Endodermal cell (in vitro differentiated cells): ENCODE measurements around the gene VAC14. TPM values are rescaled to one million over a fixed set of nuclear protein-coding genes. Genes with fewer than 3 reads are reported as not detected.

Experiments
- DNase-seq: peaks from one replicate; pipeline ENCODE4 v3.0.0-alpha.2; 2017
- H3K27ac ChIP-seq: 2 replicates; pipeline ENCODE4 v1.5.1; 2013; ENCODE audit warnings: mild to moderate bottlenecking, low read depth, low read length, moderate library complexity
- H3K27me3 ChIP-seq: 2 replicates; pipeline ENCODE4 v1.6.1; 2013; ENCODE audit warnings: mild to moderate bottlenecking, low read length, moderate library complexity; ENCODE audit not compliant: insufficient read depth, control insufficient read depth, poor library complexity, severe bottlenecking
- H3K36me3 ChIP-seq: 2 replicates; pipeline ENCODE4 v1.7.0; 2013; ENCODE audit warnings: mild to moderate bottlenecking, low read length, moderate library complexity; ENCODE audit not compliant: control insufficient read depth, insufficient read depth
- H3K4me1 ChIP-seq: one replicate; pipeline ENCODE4 v1.7.0; 2013; ENCODE audit warnings: low read length; ENCODE audit not compliant: control insufficient read depth, insufficient read depth
- H3K4me3 ChIP-seq: 2 replicates; pipeline ENCODE4 v1.5.1; 2013; ENCODE audit warnings: mild to moderate bottlenecking, low read length, moderate library complexity
- H3K9ac ChIP-seq: 2 replicates; pipeline ENCODE4 v1.6.1; 2013; ENCODE audit warnings: mild to moderate bottlenecking, low read length, moderate library complexity; ENCODE audit not compliant: poor library complexity, severe bottlenecking; ENCODE audit errors: extremely low read depth
- H3K9me3 ChIP-seq: 2 replicates; pipeline ENCODE4 v1.6.1; 2013; ENCODE audit warnings: mild to moderate bottlenecking, low read length, moderate library complexity; ENCODE audit not compliant: control insufficient read depth
- H3K27ac Mint-ChIP-seq: 2 replicates; pipeline ENCODE4 v1.8.0; 2020; ENCODE audit warnings: mixed read lengths
- H3K27me3 Mint-ChIP-seq: 2 replicates; pipeline ENCODE4 v1.8.0; 2021; ENCODE audit warnings: mild to moderate bottlenecking, mixed read lengths; ENCODE audit not compliant: insufficient read depth
- H3K36me3 Mint-ChIP-seq: 2 replicates; pipeline ENCODE4 v1.8.0; 2020; ENCODE audit warnings: low read depth, mixed read lengths
- H3K4me1 Mint-ChIP-seq: 2 replicates; pipeline ENCODE4 v1.8.0; 2020; ENCODE audit warnings: mixed read lengths
- H3K4me3 Mint-ChIP-seq: 2 replicates; pipeline ENCODE4 v1.8.0; 2020; ENCODE audit warnings: mild to moderate bottlenecking, moderate library complexity, mixed read lengths
- H3K9me3 Mint-ChIP-seq: 2 replicates; pipeline ENCODE4 v1.8.0; 2020; ENCODE audit warnings: mild to moderate bottlenecking, mixed read lengths
- CTCF ChIP-seq: fragments of 200-600 bp; sonication (generic); conservative IDR thresholded peaks from 2 replicates; pipeline ENCODE4 v1.5.0; 2021; ENCODE audit warnings: antibody characterized with exemption, mild to moderate bottlenecking
- WGBS, 2 experiments: methylation state at CpG; one replicate each; pipeline versions ENCODE4 v1.1.5 to v1.1.7; 2013; ENCODE audit warnings: missing lambda C conversion rate in 2 of 2, mixed read lengths in 1 of 2; ENCODE audit not compliant: insufficient coverage in 1 of 2, insufficient read length in 1 of 2; 5-methylcytosine and 5-hydroxymethylcytosine counted together
- total RNA-seq, 2 donors: library from RNA; stranded (reverse); fragmentation: NEBNext Ultra II Directional in 1 of 2; extraction: Animal tissue kit (Norgen Biotek cat#: 25700) in 1 of 2; gene quantifications; 2 replicates in 1 of 2; 3 replicates in 1 of 2; pipeline ENCODE4 v1.2.1, GENCODE V29; 2021

Gene VAC14
- total RNA-seq, 2 donors from 2014 or later, result 47.5 to 48.7 TPM

DNA sequence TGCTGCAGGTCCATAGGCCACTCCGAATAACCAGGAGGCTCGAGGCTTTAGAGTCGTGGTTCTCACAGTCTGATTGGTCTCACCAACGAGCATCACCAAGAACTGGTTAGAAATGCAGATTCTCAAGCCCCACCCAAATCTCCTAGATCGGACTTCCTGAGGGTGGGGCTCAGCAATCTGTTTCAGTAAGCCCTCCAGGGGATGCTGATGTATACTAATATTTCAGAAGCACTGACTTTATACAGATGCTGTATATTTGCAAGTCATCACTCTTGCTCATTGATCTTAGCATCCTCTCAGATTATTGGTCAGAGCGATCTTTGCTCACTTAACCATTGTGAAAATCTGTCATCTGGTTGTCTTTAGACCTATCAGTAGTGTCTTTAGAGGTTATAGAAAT, 4.4 kb upstream of the VAC14 start:
- no peaks in the 10 kb centered on the region for H3K36me3 Mint-ChIP-seq
- H3K4me3 ChIP-seq, result no peak overlapping the region
- 83 to 87% methylated on average over 5 to 6 of the region's 6 CpGs for WGBS, 2 experiments
- peaks cover 7% of the 10 kb centered on the region for H3K4me1 Mint-ChIP-seq
- no peak for DNase-seq
- H3K9me3 ChIP-seq, result no peaks in the 10 kb centered on the region
- no peak overlapping the region for H3K27ac ChIP-seq
- peaks cover 6% of the 10 kb centered on the region for H3K9me3 Mint-ChIP-seq
- no peak overlapping the region for H3K27ac Mint-ChIP-seq
- no peak overlapping the region for H3K4me3 Mint-ChIP-seq
- no peaks in the 10 kb centered on the region for H3K4me1 ChIP-seq
- peaks cover 75% of the 10 kb centered on the region for H3K27me3 Mint-ChIP-seq
- no peaks in the 10 kb centered on the region for H3K36me3 ChIP-seq
- peaks cover 76% of the 10 kb centered on the region for H3K27me3 ChIP-seq
- TF ChIP-seq CTCF, result no peak
- no peak overlapping the region for H3K9ac ChIP-seq

DNA sequence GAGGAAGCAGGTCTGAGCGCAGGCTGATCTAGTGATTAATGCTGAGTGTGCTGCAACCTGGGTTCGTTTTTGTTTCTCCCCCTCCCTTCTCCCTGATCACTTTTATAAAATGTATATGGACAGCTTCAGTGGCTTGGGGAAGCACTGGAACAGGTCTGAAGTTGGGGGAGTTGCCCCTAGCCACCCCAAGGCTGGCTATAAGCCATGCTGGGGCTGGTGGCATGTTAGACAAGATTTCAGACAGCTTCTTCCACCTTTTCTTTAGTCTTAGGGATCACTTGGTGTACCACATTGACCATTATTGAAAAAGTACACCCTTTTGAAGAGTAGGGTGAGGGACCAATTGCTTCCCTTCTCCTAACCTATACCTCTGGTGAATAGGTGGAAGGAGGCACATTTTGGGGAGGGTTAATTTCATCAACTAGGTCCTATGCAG, 3.8 kb upstream of the VAC14 start:
- DNase-seq, result peak; percentile 19
- Histone ChIP-seq H3K9ac (no peak overlapping the region), H3K9me3 (no peaks in the 10 kb centered on the region), H3K27me3 (peaks cover 76% of the 10 kb centered on the region), H3K27ac (no peak overlapping the region), H3K4me1 (no peaks in the 10 kb centered on the region), H3K36me3 (no peaks in the 10 kb centered on the region), H3K4me3 (no peak overlapping the region)
- 57% methylated on average over 2 of the region's 2 CpGs for WGBS, 2 experiments
- TF ChIP-seq CTCF, result no peak
- H3K27ac Mint-ChIP-seq, result no peak overlapping the region
- H3K27me3 Mint-ChIP-seq, result peaks cover 71% of the 10 kb centered on the region
- H3K4me3 Mint-ChIP-seq, result no peak overlapping the region
- H3K36me3 Mint-ChIP-seq, result no peaks in the 10 kb centered on the region
- peaks cover 6% of the 10 kb centered on the region for H3K9me3 Mint-ChIP-seq
- peaks cover 13% of the 10 kb centered on the region for H3K4me1 Mint-ChIP-seq

DNA sequence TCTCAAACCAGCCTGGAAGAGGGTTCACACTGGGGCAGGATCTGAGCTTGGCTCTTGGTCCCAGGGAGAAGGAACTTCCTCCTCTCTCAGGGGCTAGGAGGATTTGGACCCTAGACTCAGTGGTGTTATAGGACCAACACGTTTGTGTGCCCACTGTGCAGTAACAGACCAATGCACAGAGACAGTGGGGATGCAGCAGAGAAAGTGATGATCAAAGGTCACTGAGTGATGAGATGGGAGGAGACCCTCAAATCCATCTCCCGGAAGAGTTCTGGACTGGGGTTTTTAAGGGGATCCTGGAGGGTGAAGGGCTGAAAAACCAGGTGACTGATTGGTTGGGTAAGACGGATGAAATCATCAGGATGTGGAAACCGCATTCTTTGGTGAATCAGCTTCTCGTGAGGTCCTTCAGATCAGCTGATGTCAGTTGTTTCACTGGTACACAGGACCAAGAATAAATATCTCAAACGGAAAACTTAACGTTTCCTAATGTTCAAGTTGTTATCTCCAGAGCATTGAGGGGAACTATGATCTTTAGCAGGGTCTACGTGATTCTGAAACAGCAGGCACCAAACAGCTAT, 3.3 kb upstream of the VAC14 start:
- 77 to 78% methylated on average over 8 of the region's 8 CpGs for WGBS, 2 experiments
- TF ChIP-seq CTCF, result no peak
- Mint-ChIP-seq H3K27ac (no peak overlapping the region), H3K4me3 (no peak overlapping the region), H3K36me3 (no peaks in the 10 kb centered on the region), H3K27me3 (peaks cover 66% of the 10 kb centered on the region), H3K4me1 (peaks cover 13% of the 10 kb centered on the region), H3K9me3 (peaks cover 6% of the 10 kb centered on the region)
- Histone ChIP-seq H3K27ac (no peak overlapping the region), H3K36me3 (no peaks in the 10 kb centered on the region), H3K27me3 (peaks cover 74% of the 10 kb centered on the region), H3K9me3 (no peaks in the 10 kb centered on the region), H3K4me1 (no peaks in the 10 kb centered on the region), H3K4me3 (no peak overlapping the region), H3K9ac (no peak overlapping the region)
- peak; percentile 21 for DNase-seq
